Fibroblast of lung (primary cell): ENCODE results near the gene CCDC142. TPM values are rescaled to one million over a fixed set of nuclear protein-coding genes. Genes with fewer than 3 reads are reported as not detected.

Experiments
- DNase-seq, 2 donors: peaks; one replicate each; pipeline versions ENCODE4 v3.0.0 to v3.0.0-alpha.2; 2010; ENCODE audit warnings: low read depth in 2 of 2
- H2AFZ ChIP-seq: 2 replicates; pipeline ENCODE4 v1.5.1; 2012; ENCODE audit warnings: low read length, control low read depth, inconsistent platforms
- H3K27ac ChIP-seq: 2 replicates; pipeline ENCODE4 v1.5.1; 2011; ENCODE audit warnings: low read length, control low read depth; ENCODE audit not compliant: insufficient read depth
- H3K27me3 ChIP-seq: 2 replicates; pipeline ENCODE4 v1.5.1; 2011; ENCODE audit warnings: mild to moderate bottlenecking, low read length; ENCODE audit not compliant: control insufficient read depth, insufficient read depth
- H3K36me3 ChIP-seq: 2 replicates; pipeline ENCODE4 v1.5.1; 2011; ENCODE audit warnings: low read length; ENCODE audit not compliant: control insufficient read depth, insufficient read depth
- H3K4me1 ChIP-seq: 2 replicates; pipeline ENCODE4 v1.5.1; 2011; ENCODE audit warnings: low read length; ENCODE audit not compliant: control insufficient read depth, insufficient read depth; ENCODE audit errors: extremely low read depth
- H3K4me2 ChIP-seq: 2 replicates; pipeline ENCODE4 v1.5.1; 2011; ENCODE audit warnings: low read length, control low read depth; ENCODE audit not compliant: insufficient read depth; ENCODE audit errors: extremely low read depth
- H3K4me3 ChIP-seq, 4 experiments: fragments of 200-600 bp in 1 of 4; sonication (generic) in 1 of 4; replicated peaks in 1 of 4; 2 replicates each; pipeline ENCODE4 v1.5.1; 2011 to 2016; ENCODE audit warnings: low read length in 4 of 4, low read depth in 3 of 4, mild to moderate bottlenecking in 3 of 4, control low read depth in 2 of 4, inconsistent platforms in 1 of 4, mixed read lengths in 1 of 4; ENCODE audit not compliant: insufficient read depth in 1 of 4; ENCODE audit errors: control extremely low read depth in 1 of 4
- H3K79me2 ChIP-seq: 2 replicates; pipeline ENCODE4 v1.5.1; 2012; ENCODE audit warnings: mild to moderate bottlenecking, low read length, inconsistent platforms; ENCODE audit not compliant: control insufficient read depth, insufficient read depth
- H3K9ac ChIP-seq: 2 replicates; pipeline ENCODE4 v1.5.1; 2011; ENCODE audit warnings: mild to moderate bottlenecking, low read length, control low read depth; ENCODE audit not compliant: insufficient read depth
- H3K9me3 ChIP-seq: 2 replicates; pipeline ENCODE4 v1.5.1; 2012; ENCODE audit warnings: low read depth, low read length; ENCODE audit not compliant: control insufficient read depth, insufficient read depth
- H4K20me1 ChIP-seq: 2 replicates; pipeline ENCODE4 v1.5.1; 2011; ENCODE audit warnings: low read length; ENCODE audit not compliant: control insufficient read depth, insufficient read depth; ENCODE audit errors: extremely low read depth
- EZH2 ChIP-seq: IDR thresholded peaks from 2 replicates; pipeline ENCODE4 v1.5.1; 2012; ENCODE audit warnings: low read length, control low read depth, mild to moderate bottlenecking; ENCODE audit errors: missing control alignments
- polyA plus RNA-seq, 2 donors: library from polyadenylated mRNA; depleted of rRNA in 1 of 2; stranded (reverse) in 1 of 2; unstranded in 1 of 2; fragments of >200 nt; gene quantifications; 2 replicates each; pipeline ENCODE4 v1.2.1, GENCODE V29; 2011 to 2012; ENCODE audit warnings: missing spikeins in 1 of 2
- total RNA-seq: library from RNA; depleted of rRNA; stranded (reverse); fragments of >200 nt; gene quantifications from 2 replicates; pipeline ENCODE4 v1.2.1, GENCODE V29; 2014
- TF ChIP-seq, protein P1 (sequence below), 2 donors: IDR thresholded peaks in 1 of 2; conservative IDR thresholded peaks in 1 of 2; 1 replicate in 1 of 2; 2 replicates in 1 of 2; pipeline ENCODE4 v1.5.1; 2011 to 2012; ENCODE audit warnings: low read length in 2 of 2, control low read depth in 1 of 2, inconsistent platforms in 1 of 2, low read depth in 1 of 2, mild to moderate bottlenecking in 1 of 2

CCDC142 gene
- total and polyA plus RNA-seq, 2 donors (not counting 1 experiment from before 2014, with no cell fraction given), result 3.8 to 21.3 TPM

DNA sequence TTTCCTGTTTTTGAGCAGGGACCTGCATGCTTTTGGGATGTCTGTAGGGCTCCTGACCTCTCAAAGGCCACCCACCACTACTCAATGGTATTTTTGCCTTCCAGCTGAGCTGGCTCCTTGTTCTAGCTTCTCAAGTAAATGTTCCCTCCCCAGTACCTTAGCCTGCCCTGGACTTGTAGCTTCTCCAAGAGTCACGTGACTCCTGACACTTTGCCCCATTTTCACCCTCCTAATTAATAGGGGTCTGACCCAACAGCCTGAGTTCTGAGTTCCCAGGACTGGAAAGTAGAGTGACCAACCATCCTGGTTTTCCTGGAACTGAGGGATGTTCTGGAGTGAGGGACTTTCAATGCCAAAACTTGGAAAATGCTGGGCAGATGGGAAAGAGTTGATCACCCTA lies 12.6 kb upstream of the CCDC142 start:
- H3K36me3 ChIP-seq, result peaks cover 16% of the 10 kb centered on the region
- DNase-seq, result no peak
- H2AFZ ChIP-seq, result no peak overlapping the region
- no peaks in the 10 kb centered on the region for H4K20me1 ChIP-seq
- no peak overlapping the region for H3K4me3 ChIP-seq
- H3K27me3 ChIP-seq, result no peaks in the 10 kb centered on the region
- no peaks in the 10 kb centered on the region for H3K79me2 ChIP-seq
- H3K4me2 ChIP-seq, result no peak overlapping the region
- H3K9ac ChIP-seq, result no peak overlapping the region
- H3K9me3 ChIP-seq, result no peaks in the 10 kb centered on the region
- peaks cover 7% of the 10 kb centered on the region for H3K4me1 ChIP-seq
- TF ChIP-seq, protein P1, sequence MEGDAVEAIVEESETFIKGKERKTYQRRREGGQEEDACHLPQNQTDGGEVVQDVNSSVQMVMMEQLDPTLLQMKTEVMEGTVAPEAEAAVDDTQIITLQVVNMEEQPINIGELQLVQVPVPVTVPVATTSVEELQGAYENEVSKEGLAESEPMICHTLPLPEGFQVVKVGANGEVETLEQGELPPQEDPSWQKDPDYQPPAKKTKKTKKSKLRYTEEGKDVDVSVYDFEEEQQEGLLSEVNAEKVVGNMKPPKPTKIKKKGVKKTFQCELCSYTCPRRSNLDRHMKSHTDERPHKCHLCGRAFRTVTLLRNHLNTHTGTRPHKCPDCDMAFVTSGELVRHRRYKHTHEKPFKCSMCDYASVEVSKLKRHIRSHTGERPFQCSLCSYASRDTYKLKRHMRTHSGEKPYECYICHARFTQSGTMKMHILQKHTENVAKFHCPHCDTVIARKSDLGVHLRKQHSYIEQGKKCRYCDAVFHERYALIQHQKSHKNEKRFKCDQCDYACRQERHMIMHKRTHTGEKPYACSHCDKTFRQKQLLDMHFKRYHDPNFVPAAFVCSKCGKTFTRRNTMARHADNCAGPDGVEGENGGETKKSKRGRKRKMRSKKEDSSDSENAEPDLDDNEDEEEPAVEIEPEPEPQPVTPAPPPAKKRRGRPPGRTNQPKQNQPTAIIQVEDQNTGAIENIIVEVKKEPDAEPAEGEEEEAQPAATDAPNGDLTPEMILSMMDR (conservative IDR thresholded peaks at IDR 0.05 in 1 of 2, IDR thresholded peaks at IDR 0.05 in 1 of 2; ENCODE audit: low read depth in 1 of 2, low read length in 2 of 2), result no peak
- TF ChIP-seq EZH2, result no peak
- no peak overlapping the region for H3K27ac ChIP-seq

DNA sequence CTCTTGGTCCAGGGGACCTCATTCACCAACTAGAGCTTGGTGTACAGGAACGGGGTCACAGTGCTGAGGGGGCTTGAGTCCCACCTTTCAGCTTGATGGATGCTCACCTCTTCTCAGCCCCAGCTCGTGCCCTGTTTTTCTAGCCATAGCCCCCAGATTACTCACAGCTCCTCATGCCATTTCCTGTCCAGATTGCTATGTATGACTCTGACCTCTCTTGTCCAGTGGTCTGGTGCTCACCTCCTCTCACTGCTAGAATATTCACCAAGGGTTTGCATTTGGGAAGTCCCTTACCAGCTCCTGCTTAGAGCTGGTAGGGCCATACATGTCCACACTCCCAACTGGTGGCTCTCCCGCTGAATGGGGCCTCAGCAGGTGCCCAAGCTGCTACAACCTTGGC lies 10.7 kb upstream of the CCDC142 start:
- Histone ChIP-seq H4K20me1 (no peaks in the 10 kb centered on the region), H3K4me1 (peaks cover 2% of the 10 kb centered on the region), H3K4me3 (no peak overlapping the region), H3K9me3 (no peaks in the 10 kb centered on the region), H3K27me3 (no peaks in the 10 kb centered on the region), H3K36me3 (peaks cover 18% of the 10 kb centered on the region), H3K4me2 (no peak overlapping the region), H2AFZ (no peak overlapping the region), H3K79me2 (no peaks in the 10 kb centered on the region), H3K27ac (no peak overlapping the region), H3K9ac (no peak overlapping the region)
- DNase-seq, result no peak
- no peak for TF ChIP-seq EZH2
- TF ChIP-seq, protein P1 (conservative IDR thresholded peaks at IDR 0.05 in 1 of 2, IDR thresholded peaks at IDR 0.05 in 1 of 2; ENCODE audit: low read depth in 1 of 2, low read length in 2 of 2), result no peak

DNA sequence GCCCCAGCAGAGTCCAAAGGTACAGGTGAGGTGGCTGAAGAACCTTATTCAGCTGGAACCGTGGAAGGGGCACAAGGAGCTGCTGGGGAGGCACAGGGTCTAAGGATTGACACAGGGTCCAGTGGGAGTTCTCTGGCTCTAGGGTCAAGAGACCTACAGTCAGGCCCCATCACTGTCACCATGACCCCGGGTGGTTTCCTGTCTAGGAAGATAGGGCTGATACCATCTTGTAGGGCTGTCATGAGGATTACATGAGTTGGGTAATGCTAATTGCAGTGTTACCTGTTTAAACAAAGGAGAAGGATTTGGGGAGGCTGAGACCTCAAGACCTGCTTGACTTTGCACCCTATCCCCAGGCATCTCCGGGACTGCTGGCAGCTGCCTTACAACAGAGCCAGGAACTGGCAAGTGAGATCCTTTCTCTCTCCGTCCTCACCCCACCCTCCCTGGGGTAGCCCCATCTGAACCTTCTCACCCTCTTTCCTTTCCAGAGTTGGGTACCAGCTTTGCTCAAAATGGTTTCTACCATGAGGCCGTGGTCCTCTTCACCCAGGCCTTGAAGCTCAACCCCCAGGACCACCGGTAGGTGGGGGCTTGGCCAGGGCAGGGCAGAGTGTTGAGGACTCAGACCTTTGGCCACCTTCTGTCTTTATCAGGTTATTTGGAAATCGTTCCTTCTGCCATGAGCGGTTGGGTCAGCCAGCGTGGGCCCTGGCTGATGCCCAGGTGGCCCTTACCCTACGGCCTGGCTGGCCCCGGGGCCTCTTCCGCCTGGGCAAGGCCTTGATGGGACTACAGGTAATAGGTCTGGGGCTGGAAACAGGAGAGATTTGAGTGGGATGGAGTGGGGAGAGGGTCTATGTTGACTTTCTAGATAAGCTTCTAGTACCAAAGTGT lies 9.1 kb upstream of the CCDC142 start:
- Histone ChIP-seq H3K9me3 (no peaks in the 10 kb centered on the region), H3K27me3 (no peaks in the 10 kb centered on the region), H3K4me3 (no peak overlapping the region), H2AFZ (no peak overlapping the region), H3K4me1 (peaks cover 3% of the 10 kb centered on the region), H3K79me2 (no peaks in the 10 kb centered on the region), H3K4me2 (no peak overlapping the region), H3K27ac (no peak overlapping the region), H3K36me3 (peaks cover 18% of the 10 kb centered on the region), H4K20me1 (no peaks in the 10 kb centered on the region), H3K9ac (no peak overlapping the region)
- TF ChIP-seq, protein P1 (conservative IDR thresholded peaks at IDR 0.05 in 1 of 2, IDR thresholded peaks at IDR 0.05 in 1 of 2; ENCODE audit: low read depth in 1 of 2, low read length in 2 of 2), result no peak
- no peak for TF ChIP-seq EZH2
- DNase-seq, result no peak
